ENCODE results near the gene SKA1. TPM values are rescaled to one million over a fixed set of nuclear protein-coding genes. Genes with fewer than 3 reads are reported as not detected.
"Not testable (repeated sequence)": the region's sequence is repeated elsewhere in the genome, so short reads cannot be mapped to it uniquely, and the experiment has no call there.

The SKA1 gene
- total and polyA plus RNA-seq, 2 of the 13 experiments (the other 11 are each of a cell fraction or from before 2014, with no cell fraction given), result 5.3 to 21.3 TPM

DNA sequence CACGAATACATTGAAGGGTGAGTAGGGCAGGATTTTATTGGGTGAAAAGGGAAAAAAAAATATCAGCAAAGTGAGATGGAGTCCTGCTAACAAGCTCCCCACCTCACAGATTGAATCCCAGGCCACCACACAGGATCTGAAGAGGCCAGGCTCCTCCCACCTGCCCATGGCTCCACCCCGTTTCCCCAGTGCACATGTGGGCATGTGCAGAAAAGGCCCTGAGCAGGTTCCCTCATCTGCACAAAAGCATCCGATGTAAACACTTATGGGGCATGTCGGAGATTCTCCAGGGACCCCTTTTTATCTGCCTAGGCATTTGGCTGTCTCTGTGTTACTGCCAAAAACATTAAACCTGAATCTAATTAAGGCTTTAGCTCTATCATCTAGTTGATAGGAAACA, 35.2 kb downstream of the SKA1 start (continued):
- TF ChIP-seq TAF15 (IDR thresholded peaks at IDR 0.05; ENCODE audit: low read depth, low read length, poor library complexity, severe bottlenecking), result no peak

DNA sequence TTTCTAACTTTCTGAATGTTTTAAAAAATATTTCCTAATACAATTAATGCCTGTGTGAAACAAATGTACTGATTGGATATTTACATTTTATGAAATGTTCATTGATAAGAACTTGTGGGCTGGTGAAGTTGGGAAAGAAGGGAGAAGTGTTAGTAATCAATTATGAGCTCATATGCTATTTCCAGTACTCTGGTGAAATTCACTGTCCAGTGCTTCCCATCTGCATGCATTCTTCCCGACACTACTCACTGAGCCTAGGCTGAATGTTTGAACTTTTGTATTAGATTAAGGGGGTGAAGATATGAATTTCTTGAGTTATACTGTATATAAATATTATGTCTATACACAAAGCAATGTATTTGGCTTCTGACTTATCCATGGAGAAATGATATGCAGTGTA, 36.0 kb downstream of the SKA1 start:
- H3K27ac ChIP-seq (ENCODE audit: extremely low read length, insufficient read depth, low read length), result no peak overlapping the region
- no peak overlapping the region for H2AFZ ChIP-seq (ENCODE audit: low read length)
- no peak overlapping the region for H3K9ac ChIP-seq (ENCODE audit: insufficient read depth, low read depth, low read length)
- no peak for DNase-seq (ENCODE audit: low spot score)
- H4K20me1 ChIP-seq (ENCODE audit: insufficient read depth, low read length), result no peaks in the 10 kb centered on the region
- peaks cover 35% of the 10 kb centered on the region for H3K4me1 ChIP-seq (ENCODE audit: insufficient read depth, low read length)
- intact Hi-C loops (cut with micrococcal nuclease; ENCODE audit: unreplicated experiment) (no loop called here), in situ Hi-C loops (cut with HindIII; ENCODE audit: extremely low pct_ligation_motif_present, low pct_unique_long_range_greater_than_20kb) (no loop called here)
- H3K36me3 ChIP-seq (replicated peaks in 1 of 2; ENCODE audit: control insufficient read depth in 1 of 2, insufficient read depth in 2 of 2, low read length in 2 of 2), result no peaks in the 10 kb centered on the region
- H3K4me3 ChIP-seq (replicated peaks in 1 of 3; ENCODE audit: insufficient read depth in 1 of 3, low read depth in 2 of 3, low read length in 3 of 3), result no peak overlapping the region
- BruUV-seq (replicated peaks), result no TSS peak
- CTCF ChIA-PET (ENCODE audit: low intra/inter-chr PET ratio, low total read pairs), result no interaction called here
- no peak for TF ChIP-seq ZMYM4 (CRISPR knock-in tag; IDR thresholded peaks at IDR 0.05)
- TF ChIP-seq, protein P1, sequence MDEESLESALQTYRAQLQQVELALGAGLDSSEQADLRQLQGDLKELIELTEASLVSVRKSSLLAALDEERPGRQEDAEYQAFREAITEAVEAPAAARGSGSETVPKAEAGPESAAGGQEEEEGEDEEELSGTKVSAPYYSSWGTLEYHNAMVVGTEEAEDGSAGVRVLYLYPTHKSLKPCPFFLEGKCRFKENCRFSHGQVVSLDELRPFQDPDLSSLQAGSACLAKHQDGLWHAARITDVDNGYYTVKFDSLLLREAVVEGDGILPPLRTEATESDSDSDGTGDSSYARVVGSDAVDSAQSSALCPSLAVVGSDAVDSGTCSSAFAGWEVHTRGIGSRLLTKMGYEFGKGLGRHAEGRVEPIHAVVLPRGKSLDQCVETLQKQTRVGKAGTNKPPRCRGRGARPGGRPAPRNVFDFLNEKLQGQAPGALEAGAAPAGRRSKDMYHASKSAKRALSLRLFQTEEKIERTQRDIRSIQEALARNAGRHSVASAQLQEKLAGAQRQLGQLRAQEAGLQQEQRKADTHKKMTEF (CRISPR knock-in tag; IDR thresholded peaks at IDR 0.05), result no peak
- TF ChIP-seq, protein P2, sequence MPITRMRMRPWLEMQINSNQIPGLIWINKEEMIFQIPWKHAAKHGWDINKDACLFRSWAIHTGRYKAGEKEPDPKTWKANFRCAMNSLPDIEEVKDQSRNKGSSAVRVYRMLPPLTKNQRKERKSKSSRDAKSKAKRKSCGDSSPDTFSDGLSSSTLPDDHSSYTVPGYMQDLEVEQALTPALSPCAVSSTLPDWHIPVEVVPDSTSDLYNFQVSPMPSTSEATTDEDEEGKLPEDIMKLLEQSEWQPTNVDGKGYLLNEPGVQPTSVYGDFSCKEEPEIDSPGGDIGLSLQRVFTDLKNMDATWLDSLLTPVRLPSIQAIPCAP (CRISPR knock-in tag; IDR thresholded peaks at IDR 0.05; ENCODE audit: low read depth), result no peak
- no peaks in the 10 kb centered on the region for H3K79me2 ChIP-seq (ENCODE audit: insufficient read depth, low read length)
- H3K4me2 ChIP-seq (ENCODE audit: low read depth, low read length), result no peak overlapping the region
- H3K9me3 ChIP-seq (ENCODE audit: low read length), result no peaks in the 10 kb centered on the region
- no peak for ATAC-seq
- no peaks in the 10 kb centered on the region; a peak in 1 of 5 replicates for H3K27me3 ChIP-seq (ENCODE audit: control insufficient read depth in 1 of 2, insufficient read depth in 2 of 2, low read length in 2 of 2)
- POLR2A ChIA-PET, result interaction anchor here (0.7 kb wide), 1 partner anchor 296 kb away, joined by 3 read pairs; no protein-coding TSS in a partner anchor
- FAIRE-seq, result no peak
- 29% methylated on average over 1 of the region's 1 CpG for WGBS (ENCODE audit: low lambda C conversion rate)

DNA sequence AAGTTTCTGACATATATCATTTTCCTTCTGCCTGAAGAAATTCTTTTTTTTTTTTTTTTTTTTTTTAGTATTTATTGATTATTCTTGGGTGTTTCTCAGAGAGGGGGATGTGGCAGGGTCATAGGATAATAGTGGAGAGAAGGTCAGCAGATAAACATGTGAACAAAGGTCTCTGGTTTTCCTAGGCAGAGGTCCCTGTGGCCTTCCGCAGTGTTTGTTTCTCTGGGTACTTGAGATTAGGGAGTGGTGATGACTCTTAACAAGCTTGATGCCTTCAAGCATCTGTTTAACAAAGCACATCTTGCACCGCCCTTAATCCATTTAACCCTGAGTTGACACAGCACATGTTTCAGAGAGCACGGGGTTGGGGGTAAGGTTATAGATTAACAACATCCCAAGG, 42.0 kb downstream of the SKA1 start:
- H3K4me1 ChIP-seq (ENCODE audit: insufficient read depth, low read length); H3K36me3 ChIP-seq (replicated peaks in 1 of 2; ENCODE audit: control insufficient read depth in 1 of 2, insufficient read depth in 2 of 2, low read length in 2 of 2); in situ Hi-C loops (cut with HindIII; ENCODE audit: extremely low pct_ligation_motif_present, low pct_unique_long_range_greater_than_20kb); H4K20me1 ChIP-seq (ENCODE audit: insufficient read depth, low read length); H2AFZ ChIP-seq (ENCODE audit: low read length); intact Hi-C loops (cut with micrococcal nuclease; ENCODE audit: unreplicated experiment); H3K4me2 ChIP-seq (ENCODE audit: low read depth, low read length); H3K79me2 ChIP-seq (ENCODE audit: insufficient read depth, low read length); H3K9ac ChIP-seq (ENCODE audit: insufficient read depth, low read depth, low read length); DNase-seq (ENCODE audit: low spot score); CTCF ChIA-PET (ENCODE audit: low intra/inter-chr PET ratio, low total read pairs); FAIRE-seq; H3K4me3 ChIP-seq (replicated peaks in 1 of 3; ENCODE audit: insufficient read depth in 1 of 3, low read depth in 2 of 3, low read length in 3 of 3); ATAC-seq; BruUV-seq (replicated peaks); H3K27me3 ChIP-seq (ENCODE audit: control insufficient read depth in 1 of 2, insufficient read depth in 2 of 2, low read length in 2 of 2); POLR2A ChIA-PET; H3K9me3 ChIP-seq (ENCODE audit: low read length); H3K27ac ChIP-seq (ENCODE audit: extremely low read length, insufficient read depth, low read length); TF ChIP-seq FOXA1 (IDR thresholded peaks at IDR 0.05): not testable (repeated sequence)
- 13% methylated on average over 2 of the region's 3 CpGs for WGBS (ENCODE audit: low lambda C conversion rate)
- TF ChIP-seq FOXA1 (CRISPR knock-in tag; IDR thresholded peaks at IDR 0.05), result peak; percentile 22; the same call in 1 of the 2 replicates
- TF ChIP-seq ZNF652 (CRISPR knock-in tag; IDR thresholded peaks at IDR 0.05; ENCODE audit: borderline replicate concordance, low read depth), result 0 out of 2 replicates have a peak, but pooled peaks have one; percentile 60
- TF ChIP-seq, protein P3, sequence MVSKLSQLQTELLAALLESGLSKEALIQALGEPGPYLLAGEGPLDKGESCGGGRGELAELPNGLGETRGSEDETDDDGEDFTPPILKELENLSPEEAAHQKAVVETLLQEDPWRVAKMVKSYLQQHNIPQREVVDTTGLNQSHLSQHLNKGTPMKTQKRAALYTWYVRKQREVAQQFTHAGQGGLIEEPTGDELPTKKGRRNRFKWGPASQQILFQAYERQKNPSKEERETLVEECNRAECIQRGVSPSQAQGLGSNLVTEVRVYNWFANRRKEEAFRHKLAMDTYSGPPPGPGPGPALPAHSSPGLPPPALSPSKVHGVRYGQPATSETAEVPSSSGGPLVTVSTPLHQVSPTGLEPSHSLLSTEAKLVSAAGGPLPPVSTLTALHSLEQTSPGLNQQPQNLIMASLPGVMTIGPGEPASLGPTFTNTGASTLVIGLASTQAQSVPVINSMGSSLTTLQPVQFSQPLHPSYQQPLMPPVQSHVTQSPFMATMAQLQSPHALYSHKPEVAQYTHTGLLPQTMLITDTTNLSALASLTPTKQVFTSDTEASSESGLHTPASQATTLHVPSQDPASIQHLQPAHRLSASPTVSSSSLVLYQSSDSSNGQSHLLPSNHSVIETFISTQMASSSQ (IDR thresholded peaks at IDR 0.05; ENCODE audit: low read depth), result peak; percentile 19; the same call in 1 of the 2 replicates
- TF ChIP-seq, protein P3 (CRISPR knock-in tag; IDR thresholded peaks at IDR 0.05; ENCODE audit: borderline replicate concordance), result not testable (repeated sequence)
